H1 (cell line): ENCODE measurements around the gene ASTN2. TPM values are rescaled to one million over a fixed set of nuclear protein-coding genes. Genes with fewer than 3 reads are reported as not detected.

Source experiments
- ATF3 ChIP-seq: IDR thresholded peaks from 2 replicates; pipeline ENCODE4 v1.6.1; 2011; ENCODE audit warnings: low read depth, mild to moderate bottlenecking, low read length; ENCODE audit not compliant: insufficient read depth
- CEBPB ChIP-seq: IDR thresholded peaks from 2 replicates; pipeline ENCODE4 v1.6.1; 2012; ENCODE audit warnings: low read depth, low read length
- CTCF ChIP-seq, 3 experiments: IDR thresholded peaks; 1 replicate in 2 of 3; 2 replicates in 1 of 3; pipeline versions ENCODE4 v1.5.1 to v1.6.1; 2011; ENCODE audit warnings: low read length in 3 of 3, mild to moderate bottlenecking in 3 of 3, inconsistent platforms in 2 of 3, low read depth in 1 of 3, moderate library complexity in 1 of 3; ENCODE audit not compliant: insufficient read depth in 1 of 3; ENCODE audit errors: control extremely low read depth in 1 of 3
- GABPA ChIP-seq: IDR thresholded peaks from 2 replicates; pipeline ENCODE4 v1.6.1; 2011; ENCODE audit warnings: mild to moderate bottlenecking, low read length, moderate library complexity, borderline replicate concordance; ENCODE audit not compliant: insufficient read depth
- HDAC2 ChIP-seq, 2 experiments: fragments of 300-600 bp in 1 of 2; sonication (generic) in 1 of 2; IDR thresholded peaks; 2 replicates each; pipeline ENCODE4 v1.6.1; 2011 to 2012; ENCODE audit warnings: low read depth in 2 of 2, low read length in 2 of 2, mild to moderate bottlenecking in 2 of 2, moderate library complexity in 2 of 2, borderline replicate concordance in 1 of 2, inconsistent platforms in 1 of 2
- polyA plus RNA-seq, 7 experiments: library from polyadenylated mRNA; depleted of rRNA in 3 of 7; stranded (reverse) in 5 of 7; unstranded in 2 of 7; fragments of >200 nt in 5 of 7; fragments of 200-250 nt in 2 of 7; gene quantifications; 1 replicate in 5 of 7; 2 replicates in 1 of 7; 4 replicates in 1 of 7; pipeline versions ENCODE4 v1.2.1 to v1.2.3, GENCODE V29; 2011 to 2013; ENCODE audit warnings: missing spikeins in 2 of 7, mixed read lengths in 2 of 7
- total RNA-seq: library from RNA; stranded (reverse); fragmentation: NEBNext Ultra II Directional; extraction: Animal tissue kit (Norgen Biotek cat#: 25700); gene quantifications from 2 replicates; pipeline ENCODE4 v1.2.1, GENCODE V29; 2021

The ASTN2 gene
- total and polyA plus RNA-seq, 2 of the 8 experiments (the other 6 are each of a cell fraction or from before 2014, with no cell fraction given), result 8.2 to 13.7 TPM

- TF ChIP-seq CTCF (IDR thresholded peaks at IDR 0.05; ENCODE audit: control extremely low read depth in 1 of 3, insufficient read depth in 1 of 3, low read depth in 1 of 3, low read length in 3 of 3) (no peak), HDAC2 (IDR thresholded peaks at IDR 0.05; ENCODE audit: borderline replicate concordance in 1 of 2, low read depth in 2 of 2, low read length in 2 of 2) (no peak), ATF3 (no peak), CEBPB (no peak), GABPA (no peak)
These were observed 43.2 kb upstream of the ASTN2 start (continued) for GRCh38 chr9:117458066-117458465.
